HG03460 (cell line): ENCODE results near the gene FRMD4A.

Experiments used
- ATAC-seq: cut with Tn5 transposase; IDR thresholded peaks from one replicate; pipeline ENCODE4 v1.9.1; 2021; ENCODE audit not compliant: unreplicated experiment

FRMD4A gene

GRCh38 chr10:13604357-13605040 lies 726.2 kb downstream of the FRMD4A start:
- ATAC-seq, result no peak

- no peak for ATAC-seq
These were observed 732.8 kb downstream of the FRMD4A start for GRCh38 chr10:13597909-13598308.

- no peak for ATAC-seq
These were observed 736.1 kb downstream of the FRMD4A start for GRCh38 chr10:13594641-13595040.
